Colon (tissue), 2 donors: ENCODE results near the gene NNMT.

Source experiments
- FAIRE-seq: peaks from 2 replicates; lab custom pipeline; 2012; peaks lifted over from hg19 to GRCh38; lab: Jason Lieb, UNC
- donor health status: control.
- donor health status: control.

Gene NNMT

GRCh38 chr11:114284914-114285313 is 11.3 kb upstream of the NNMT start:
- no peak for FAIRE-seq

- FAIRE-seq, result no peak
Measured at GRCh38 chr11:114285599-114285998, 10.6 kb upstream of the NNMT start.

GRCh38 chr11:114286229-114286628 is 10.0 kb upstream of the NNMT start:
- FAIRE-seq, result no peak

GRCh38 chr11:114287154-114287553 is 9.0 kb upstream of the NNMT start:
- no peak for FAIRE-seq

GRCh38 chr11:114288136-114288535 is 8.1 kb upstream of the NNMT start:
- FAIRE-seq, result no peak

- no peak for FAIRE-seq
Measured at GRCh38 chr11:114289779-114290178, 6.4 kb upstream of the NNMT start.

- no peak for FAIRE-seq
Measured at GRCh38 chr11:114290503-114291235, 5.5 kb upstream of the NNMT start.

GRCh38 chr11:114291381-114291780 is 4.8 kb upstream of the NNMT start:
- no peak for FAIRE-seq

GRCh38 chr11:114291842-114292680 is 4.1 kb upstream of the NNMT start:
- no peak for FAIRE-seq

- no peak for FAIRE-seq
Measured at GRCh38 chr11:114293201-114293711, 2.9 kb upstream of the NNMT start.

GRCh38 chr11:114296605-114297372 is 590 bp downstream of the NNMT start:
- no peak for FAIRE-seq

- FAIRE-seq, result no peak
Measured at GRCh38 chr11:114297806-114298709, 1.9 kb downstream of the NNMT start.

GRCh38 chr11:114298710-114299109 is 2.5 kb downstream of the NNMT start:
- no peak for FAIRE-seq

GRCh38 chr11:114301088-114301487 is 4.9 kb downstream of the NNMT start:
- FAIRE-seq, result no peak

GRCh38 chr11:114301927-114302326 is 5.7 kb downstream of the NNMT start:
- no peak for FAIRE-seq

GRCh38 chr11:114302663-114303062 is 6.5 kb downstream of the NNMT start:
- FAIRE-seq, result no peak

GRCh38 chr11:114304065-114304464 is 7.9 kb downstream of the NNMT start:
- FAIRE-seq, result peak; percentile 43

- no peak for FAIRE-seq
Measured at GRCh38 chr11:114304969-114305368, 8.8 kb downstream of the NNMT start.

- no peak for FAIRE-seq
Measured at GRCh38 chr11:114307524-114308203, 11.5 kb downstream of the NNMT start.

- FAIRE-seq, result no peak
Measured at GRCh38 chr11:114308689-114309089, 12.5 kb downstream of the NNMT start.

- FAIRE-seq, result no peak
Measured at GRCh38 chr11:114309517-114309916, 13.3 kb downstream of the NNMT start.
